ENCODE data around the gene PREB.

GRCh38 chr2:27149570-27150405 is 15.4 kb upstream of the PREB start:
- TF ChIP-seq ZNF274 (IDR thresholded peaks at IDR 0.05; ENCODE audit: low read depth, low read length) (no peak), YY1 (IDR thresholded peaks at IDR 0.05; ENCODE audit: insufficient read depth, insufficient read length) (no peak), SUZ12 (IDR thresholded peaks at IDR 0.05; ENCODE audit: extremely low read depth, insufficient read depth, insufficient read length) (no peak)
